Urothelium cell line (cell line): Measurements from ENCODE around the gene GRM7.

Experiments used
- DNase-seq: peaks from one replicate; pipeline ENCODE4 v3.0.0; 2011; ENCODE audit warnings: low spot score, mixed read lengths
- FAIRE-seq: peaks from 2 replicates; lab custom pipeline; 2011; peaks lifted over from hg19 to GRCh38; lab: Jason Lieb, UNC

Gene GRM7

GRCh38 chr3:7630351-7630911 lies 769.5 kb downstream of the GRM7 start:
- no peak for DNase-seq
- no peak for FAIRE-seq

GRCh38 chr3:7630925-7631324 lies 770.0 kb downstream of the GRM7 start:
- FAIRE-seq (no peak), DNase-seq (peak; percentile 20)

- DNase-seq: no peak
- FAIRE-seq: no peak
Measured at GRCh38 chr3:7632305-7632704, 771.4 kb downstream of the GRM7 start.

GRCh38 chr3:7637694-7638093 lies 776.8 kb downstream of the GRM7 start:
- DNase-seq (no peak), FAIRE-seq (peak; percentile 20)

- no peak for FAIRE-seq
- no peak for DNase-seq
Measured at GRCh38 chr3:7638103-7638502, 777.2 kb downstream of the GRM7 start.

- FAIRE-seq (no peak), DNase-seq (no peak)
Measured at GRCh38 chr3:7640787-7641186, 779.9 kb downstream of the GRM7 start.

GRCh38 chr3:7646851-7647250 lies 785.9 kb downstream of the GRM7 start:
- DNase-seq: no peak
- no peak for FAIRE-seq

- FAIRE-seq (no peak), DNase-seq (no peak)
Measured at GRCh38 chr3:7650466-7650865, 789.6 kb downstream of the GRM7 start.

GRCh38 chr3:7651274-7651673 lies 790.4 kb downstream of the GRM7 start:
- no peak for FAIRE-seq

GRCh38 chr3:7657214-7658112 lies 796.5 kb downstream of the GRM7 start:
- DNase-seq (no peak), FAIRE-seq (no peak)

More at GRCh38 chr3:7651274-7651673, 790.4 kb downstream of the GRM7 start:
- no peak for DNase-seq

GRCh38 chr3:7658294-7658693 lies 797.4 kb downstream of the GRM7 start:
- DNase-seq (no peak), FAIRE-seq (no peak)

GRCh38 chr3:7659079-7659478 lies 798.2 kb downstream of the GRM7 start:
- FAIRE-seq: no peak
- DNase-seq: no peak

GRCh38 chr3:7663771-7664170 lies 802.9 kb downstream of the GRM7 start:
- FAIRE-seq (no peak), DNase-seq (no peak)

- FAIRE-seq (no peak), DNase-seq (no peak)
Measured at GRCh38 chr3:7667774-7668173, 806.9 kb downstream of the GRM7 start.

GRCh38 chr3:7669641-7670040 lies 808.7 kb downstream of the GRM7 start:
- FAIRE-seq: no peak

GRCh38 chr3:7678521-7678920 lies 817.6 kb downstream of the GRM7 start:
- DNase-seq (no peak), FAIRE-seq (no peak)

More at GRCh38 chr3:7669641-7670040, 808.7 kb downstream of the GRM7 start:
- DNase-seq: no peak

- FAIRE-seq (no peak), DNase-seq (peak; percentile 44)
Measured at GRCh38 chr3:7682822-7683229, 821.9 kb downstream of the GRM7 start.

- FAIRE-seq: no peak
Measured at GRCh38 chr3:7683426-7683825, 822.5 kb downstream of the GRM7 start.

GRCh38 chr3:7684182-7684715 lies 823.3 kb downstream of the GRM7 start:
- FAIRE-seq (no peak), DNase-seq (no peak)

More at GRCh38 chr3:7683426-7683825, 822.5 kb downstream of the GRM7 start:
- no peak for DNase-seq

GRCh38 chr3:7687428-7688147 lies 826.7 kb downstream of the GRM7 start:
- DNase-seq: no peak

GRCh38 chr3:7692866-7693265 lies 832.0 kb downstream of the GRM7 start:
- FAIRE-seq (no peak), DNase-seq (no peak)

More at GRCh38 chr3:7687428-7688147, 826.7 kb downstream of the GRM7 start:
- no peak for FAIRE-seq
